Fibroblast of lung (primary cell): Measurements from ENCODE around the gene ADCY2. TPM values are rescaled to one million over a fixed set of nuclear protein-coding genes. Genes with fewer than 3 reads are reported as not detected.

Experiments used
- DNase-seq, 2 donors: peaks; one replicate each; pipeline versions ENCODE4 v3.0.0 to v3.0.0-alpha.2; 2010; ENCODE audit warnings: low read depth in 2 of 2
- H2AFZ ChIP-seq: 2 replicates; pipeline ENCODE4 v1.5.1; 2012; ENCODE audit warnings: low read length, control low read depth, inconsistent platforms
- H3K27ac ChIP-seq: 2 replicates; pipeline ENCODE4 v1.5.1; 2011; ENCODE audit warnings: low read length, control low read depth; ENCODE audit not compliant: insufficient read depth
- H3K27me3 ChIP-seq: 2 replicates; pipeline ENCODE4 v1.5.1; 2011; ENCODE audit warnings: mild to moderate bottlenecking, low read length; ENCODE audit not compliant: control insufficient read depth, insufficient read depth
- H3K36me3 ChIP-seq: 2 replicates; pipeline ENCODE4 v1.5.1; 2011; ENCODE audit warnings: low read length; ENCODE audit not compliant: control insufficient read depth, insufficient read depth
- H3K4me1 ChIP-seq: 2 replicates; pipeline ENCODE4 v1.5.1; 2011; ENCODE audit warnings: low read length; ENCODE audit not compliant: control insufficient read depth, insufficient read depth; ENCODE audit errors: extremely low read depth
- H3K4me2 ChIP-seq: 2 replicates; pipeline ENCODE4 v1.5.1; 2011; ENCODE audit warnings: low read length, control low read depth; ENCODE audit not compliant: insufficient read depth; ENCODE audit errors: extremely low read depth
- H3K4me3 ChIP-seq, 4 experiments: fragments of 200-600 bp in 1 of 4; sonication (generic) in 1 of 4; replicated peaks in 1 of 4; 2 replicates each; pipeline ENCODE4 v1.5.1; 2011 to 2016; ENCODE audit warnings: low read length in 4 of 4, low read depth in 3 of 4, mild to moderate bottlenecking in 3 of 4, control low read depth in 2 of 4, inconsistent platforms in 1 of 4, mixed read lengths in 1 of 4; ENCODE audit not compliant: insufficient read depth in 1 of 4; ENCODE audit errors: control extremely low read depth in 1 of 4
- H3K79me2 ChIP-seq: 2 replicates; pipeline ENCODE4 v1.5.1; 2012; ENCODE audit warnings: mild to moderate bottlenecking, low read length, inconsistent platforms; ENCODE audit not compliant: control insufficient read depth, insufficient read depth
- H3K9ac ChIP-seq: 2 replicates; pipeline ENCODE4 v1.5.1; 2011; ENCODE audit warnings: mild to moderate bottlenecking, low read length, control low read depth; ENCODE audit not compliant: insufficient read depth
- H3K9me3 ChIP-seq: 2 replicates; pipeline ENCODE4 v1.5.1; 2012; ENCODE audit warnings: low read depth, low read length; ENCODE audit not compliant: control insufficient read depth, insufficient read depth
- H4K20me1 ChIP-seq: 2 replicates; pipeline ENCODE4 v1.5.1; 2011; ENCODE audit warnings: low read length; ENCODE audit not compliant: control insufficient read depth, insufficient read depth; ENCODE audit errors: extremely low read depth
- CTCF ChIP-seq, 2 donors: IDR thresholded peaks in 1 of 2; conservative IDR thresholded peaks in 1 of 2; 1 replicate in 1 of 2; 2 replicates in 1 of 2; pipeline ENCODE4 v1.5.1; 2011 to 2012; ENCODE audit warnings: low read length in 2 of 2, control low read depth in 1 of 2, inconsistent platforms in 1 of 2, low read depth in 1 of 2, mild to moderate bottlenecking in 1 of 2
- EZH2 ChIP-seq: IDR thresholded peaks from 2 replicates; pipeline ENCODE4 v1.5.1; 2012; ENCODE audit warnings: low read length, control low read depth, mild to moderate bottlenecking; ENCODE audit errors: missing control alignments
- polyA plus RNA-seq, 2 donors: library from polyadenylated mRNA; depleted of rRNA in 1 of 2; stranded (reverse) in 1 of 2; unstranded in 1 of 2; fragments of >200 nt; gene quantifications; 2 replicates each; pipeline ENCODE4 v1.2.1, GENCODE V29; 2011 to 2012; ENCODE audit warnings: missing spikeins in 1 of 2
- total RNA-seq: library from RNA; depleted of rRNA; stranded (reverse); fragments of >200 nt; gene quantifications from 2 replicates; pipeline ENCODE4 v1.2.1, GENCODE V29; 2014

ADCY2 gene
- total and polyA plus RNA-seq, 2 donors (not counting 1 experiment from before 2014, with no cell fraction given) = under 0.01 to 0.05 TPM

DNA sequence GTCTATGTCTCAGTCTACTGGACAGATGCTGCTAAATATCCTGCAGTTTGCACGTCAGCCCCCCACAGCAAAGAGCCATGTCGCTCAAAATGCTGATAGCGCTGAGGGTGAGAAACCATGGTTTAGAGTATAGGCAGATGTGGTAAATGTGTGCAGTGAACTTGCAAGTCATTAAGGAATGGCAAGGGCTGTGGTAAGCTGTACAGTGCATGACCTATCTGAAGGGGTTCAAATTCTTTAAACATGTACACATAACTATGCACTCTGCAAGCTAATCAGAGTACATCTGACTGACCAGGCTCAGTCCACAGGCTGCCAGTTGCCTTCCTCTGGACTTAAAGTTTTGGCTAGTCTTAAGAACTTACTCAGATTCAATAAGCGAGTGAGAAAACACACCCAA, 284.3 kb downstream of the ADCY2 start:
- Histone ChIP-seq H3K4me2 (no peak overlapping the region), H3K79me2 (no peaks in the 10 kb centered on the region), H3K9ac (no peak overlapping the region), H3K27ac (no peak overlapping the region), H3K36me3 (no peaks in the 10 kb centered on the region), H3K4me3 (no peak overlapping the region), H2AFZ (no peak overlapping the region), H3K4me1 (no peaks in the 10 kb centered on the region), H3K27me3 (no peaks in the 10 kb centered on the region), H3K9me3 (no peaks in the 10 kb centered on the region), H4K20me1 (no peaks in the 10 kb centered on the region)
- peak in 1 of 2 donors; percentile 64 for DNase-seq
- TF ChIP-seq EZH2 = no peak
- TF ChIP-seq CTCF (conservative IDR thresholded peaks at IDR 0.05 in 1 of 2, IDR thresholded peaks at IDR 0.05 in 1 of 2; ENCODE audit: low read depth in 1 of 2, low read length in 2 of 2) = no peak

DNA sequence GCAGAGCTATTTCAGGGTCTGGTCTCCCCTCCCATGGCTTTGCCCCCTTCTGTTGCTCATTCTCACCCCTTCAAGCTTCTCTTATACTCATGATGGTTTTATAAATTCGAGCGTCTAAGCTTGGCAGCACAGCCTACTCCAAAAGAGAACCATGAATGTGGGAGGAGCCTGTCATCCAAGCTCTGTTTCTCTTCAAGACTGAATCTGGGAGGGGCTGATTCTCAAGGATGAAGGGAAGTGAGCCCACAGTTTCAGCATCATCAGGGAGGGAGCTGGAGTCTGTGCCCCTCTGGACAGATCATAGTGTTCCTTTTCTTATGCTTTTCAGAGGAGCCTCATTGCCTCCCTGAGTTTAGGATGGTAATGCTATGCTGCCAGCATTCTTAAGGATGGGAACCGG, 286.4 kb downstream of the ADCY2 start:
- Histone ChIP-seq H3K4me2 (no peak overlapping the region), H3K27ac (no peak overlapping the region), H3K4me1 (no peaks in the 10 kb centered on the region), H3K79me2 (no peaks in the 10 kb centered on the region), H3K4me3 (no peak overlapping the region), H3K9ac (no peak overlapping the region), H2AFZ (no peak overlapping the region), H4K20me1 (no peaks in the 10 kb centered on the region), H3K9me3 (no peaks in the 10 kb centered on the region), H3K27me3 (no peaks in the 10 kb centered on the region), H3K36me3 (no peaks in the 10 kb centered on the region)
- no peak for DNase-seq
- no peak for TF ChIP-seq EZH2
- no peak for TF ChIP-seq CTCF (conservative IDR thresholded peaks at IDR 0.05 in 1 of 2, IDR thresholded peaks at IDR 0.05 in 1 of 2; ENCODE audit: low read depth in 1 of 2, low read length in 2 of 2)

DNA sequence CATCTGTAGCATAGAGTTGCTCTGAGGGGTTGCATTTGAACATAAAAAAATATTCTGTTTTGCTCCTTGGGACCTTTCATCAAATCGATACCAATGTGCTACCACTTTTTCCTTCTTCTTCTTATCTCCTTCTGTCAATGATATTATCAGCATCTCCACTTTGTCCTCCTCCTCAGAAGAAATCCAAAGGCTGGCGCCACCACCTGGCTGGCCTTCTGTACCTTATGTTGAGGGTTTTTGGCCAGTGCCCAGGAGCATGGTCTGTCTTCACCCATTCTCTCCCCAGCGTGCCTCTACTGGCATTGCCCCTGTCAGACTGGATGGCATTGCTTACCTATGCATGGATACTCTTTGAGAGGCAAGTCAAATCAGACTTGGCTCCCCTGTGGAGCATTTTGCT, 287.8 kb downstream of the ADCY2 start:
- no peak for DNase-seq
- Histone ChIP-seq H3K27me3 (no peaks in the 10 kb centered on the region), H3K4me2 (no peak overlapping the region), H3K4me3 (no peak overlapping the region), H3K9me3 (no peaks in the 10 kb centered on the region), H4K20me1 (no peaks in the 10 kb centered on the region), H3K36me3 (no peaks in the 10 kb centered on the region), H3K79me2 (no peaks in the 10 kb centered on the region), H3K9ac (no peak overlapping the region), H2AFZ (no peak overlapping the region), H3K27ac (no peak overlapping the region), H3K4me1 (no peaks in the 10 kb centered on the region)
- no peak for TF ChIP-seq CTCF (conservative IDR thresholded peaks at IDR 0.05 in 1 of 2, IDR thresholded peaks at IDR 0.05 in 1 of 2; ENCODE audit: low read depth in 1 of 2, low read length in 2 of 2)
